GM21576 (cell line): ENCODE measurements around the gene SLC29A1.
A peak's percentile ranks its signal among the peaks of the same experiment; 100 is the strongest.
"Not testable (repeated sequence)": the region's sequence is repeated elsewhere in the genome, so short reads cannot be mapped to it uniquely, and the experiment has no call there.

Experiments used
- ATAC-seq: cut with Tn5 transposase; IDR thresholded peaks from one replicate; pipeline ENCODE4 v1.9.1; 2021; ENCODE audit warnings: mild to moderate bottlenecking, moderate library complexity; ENCODE audit not compliant: unreplicated experiment

Gene SLC29A1

GRCh38 chr6:44193307-44193910 lies 30.0 kb upstream of the SLC29A1 start:
- ATAC-seq, result no peak

GRCh38 chr6:44194326-44194725 lies 29.1 kb upstream of the SLC29A1 start:
- ATAC-seq, result no peak

GRCh38 chr6:44196351-44196750 lies 27.0 kb upstream of the SLC29A1 start:
- ATAC-seq, result not testable (repeated sequence)

- no peak for ATAC-seq
Measured at GRCh38 chr6:44198684-44199083, 24.7 kb upstream of the SLC29A1 start.

- no peak for ATAC-seq
Measured at GRCh38 chr6:44199883-44200282, 23.5 kb upstream of the SLC29A1 start.

- no peak for ATAC-seq
Measured at GRCh38 chr6:44201200-44201599, 22.2 kb upstream of the SLC29A1 start.

GRCh38 chr6:44201638-44202303 lies 21.6 kb upstream of the SLC29A1 start:
- ATAC-seq, result no peak

- ATAC-seq, result no peak
Measured at GRCh38 chr6:44202332-44202971, 20.9 kb upstream of the SLC29A1 start.

- no peak for ATAC-seq
Measured at GRCh38 chr6:44202972-44203750, 20.2 kb upstream of the SLC29A1 start.

- ATAC-seq, result no peak
Measured at GRCh38 chr6:44203955-44204354, 19.4 kb upstream of the SLC29A1 start.

GRCh38 chr6:44207966-44208365 lies 15.4 kb upstream of the SLC29A1 start:
- ATAC-seq, result no peak

- no peak for ATAC-seq
Measured at GRCh38 chr6:44211284-44211683, 12.1 kb upstream of the SLC29A1 start.

GRCh38 chr6:44214307-44214706 lies 9.1 kb upstream of the SLC29A1 start:
- no peak for ATAC-seq

- no peak for ATAC-seq
Measured at GRCh38 chr6:44216677-44217331, 6.6 kb upstream of the SLC29A1 start, which contains the start of gene MYMX. Gene MYMX, plus strand, starts transcription at chr6:44216926. Its CDS starts 546 bp downstream, at chr6:44217472.

- ATAC-seq, result no peak
Measured at GRCh38 chr6:44217332-44218143, 5.9 kb upstream of the SLC29A1 start.

GRCh38 chr6:44219053-44219814 lies 4.2 kb upstream of the SLC29A1 start:
- peak; percentile 51 for ATAC-seq

GRCh38 chr6:44219815-44220784 lies 3.3 kb upstream of the SLC29A1 start:
- ATAC-seq, result no peak

- no peak for ATAC-seq
Measured at GRCh38 chr6:44220913-44221290, 2.5 kb upstream of the SLC29A1 start.
